Sigmoid colon (tissue), 7 donors: ENCODE measurements around the gene RAB11FIP3. TPM values are rescaled to one million over a fixed set of nuclear protein-coding genes. Genes with fewer than 3 reads are reported as not detected.

ENCODE experiments used
- DNase-seq: peaks from one replicate; pipeline ENCODE4 v3.0.0-alpha.2; 2019
- H3K27ac ChIP-seq, 4 donors: fragments of 200-600 bp; sonication (generic); one replicate each; pipeline ENCODE4 v1.5.1; 2016 to 2019; ENCODE audit warnings: mild to moderate bottlenecking in 1 of 4
- H3K27me3 ChIP-seq, 3 donors: fragments of 200-600 bp; sonication (generic); one replicate each; pipeline ENCODE4 v1.5.1; 2019; ENCODE audit warnings: mild to moderate bottlenecking in 1 of 3
- H3K36me3 ChIP-seq, 4 donors: fragments of 200-600 bp; sonication (generic); one replicate each; pipeline ENCODE4 v1.5.1; 2016 to 2019
- H3K4me1 ChIP-seq, 4 donors: fragments of 200-600 bp; sonication (generic); one replicate each; pipeline ENCODE4 v1.5.1; 2017 to 2019
- H3K4me3 ChIP-seq, 4 donors: fragments of 200-600 bp; sonication (generic); one replicate each; pipeline ENCODE4 v1.5.1; 2017 to 2019; ENCODE audit warnings: mild to moderate bottlenecking in 2 of 4, moderate library complexity in 1 of 4
- H3K9me3 ChIP-seq, 4 donors: fragments of 200-600 bp in 3 of 4; sonication (generic) in 3 of 4; one replicate each; pipeline versions ENCODE4 v1.5.1 to v1.6.1; 2013 to 2019
- CTCF ChIP-seq, 4 experiments: fragments of 450-650 bp in 3 of 4; fragments of 200-600 bp in 1 of 4; IDR thresholded peaks; one replicate each; pipeline ENCODE4 v1.5.1; 2016 to 2019; ENCODE audit warnings: antibody characterized with exemption in 4 of 4, mild to moderate bottlenecking in 3 of 4, moderate library complexity in 2 of 4
- EP300 ChIP-seq, 4 donors: sonication (generic); formaldehyde crosslinking; IDR thresholded peaks; one replicate each; pipeline ENCODE4 v1.6.1; 2017; ENCODE audit warnings: antibody characterized with exemption in 4 of 4
- POLR2A ChIP-seq, 2 donors: fragments of 450-650 bp; IDR thresholded peaks; one replicate each; pipeline ENCODE4 v1.6.1; 2016; ENCODE audit warnings: antibody characterized with exemption in 2 of 2, mild to moderate bottlenecking in 2 of 2, moderate library complexity in 2 of 2
- POLR2AphosphoS5 ChIP-seq, 4 donors: sonication (generic); formaldehyde crosslinking; IDR thresholded peaks; one replicate each; pipeline ENCODE4 v1.6.1; 2017; ENCODE audit warnings: antibody characterized with exemption in 4 of 4
- WGBS, 2 donors: extraction: QIAGEN DNeasy Blood & Tissue Kit; methylation state at CpG; one replicate each; pipeline ENCODE4 v1.1.7; 2013; 5-methylcytosine and 5-hydroxymethylcytosine counted together
- intact Hi-C: fragments of 100-400 bp; cut with DNase I; formaldehyde crosslinking; loops from one replicate; pipeline ENCODE4 v1.15.1; 2023
- polyA plus RNA-seq, 3 donors: library from polyadenylated mRNA; stranded (reverse); fragments of 200-250 nt; gene quantifications; one replicate each; pipeline ENCODE4 v1.2.3, GENCODE V29; 2013
- total RNA-seq, 4 donors: library from RNA; depleted of rRNA; stranded (reverse); fragments of >200 nt; gene quantifications; one replicate each; pipeline ENCODE4 v1.1.0, GENCODE V29; 2016
- donor health status: healthy with polysubstance abuse.
- donor health status: Bipolar disorder and iron deficiency.
- donor health status: healthy.

RAB11FIP3 gene
- total and polyA plus RNA-seq, 7 donors = 10.6 to 44.9 (median 21.4) TPM

- no peak overlapping the region for H3K4me3 ChIP-seq
- intact Hi-C loops = loop anchor here (5.0 kb wide), 2 partner anchors 138 to 142 kb away; partner anchors contain the start of gene PGAP6
- 73 to 88% methylated on average over 24 of the region's 24 CpGs for WGBS, 2 donors
Measured at GRCh38 chr16:524274-525040, 99.0 kb downstream of the RAB11FIP3 start.

DNA sequence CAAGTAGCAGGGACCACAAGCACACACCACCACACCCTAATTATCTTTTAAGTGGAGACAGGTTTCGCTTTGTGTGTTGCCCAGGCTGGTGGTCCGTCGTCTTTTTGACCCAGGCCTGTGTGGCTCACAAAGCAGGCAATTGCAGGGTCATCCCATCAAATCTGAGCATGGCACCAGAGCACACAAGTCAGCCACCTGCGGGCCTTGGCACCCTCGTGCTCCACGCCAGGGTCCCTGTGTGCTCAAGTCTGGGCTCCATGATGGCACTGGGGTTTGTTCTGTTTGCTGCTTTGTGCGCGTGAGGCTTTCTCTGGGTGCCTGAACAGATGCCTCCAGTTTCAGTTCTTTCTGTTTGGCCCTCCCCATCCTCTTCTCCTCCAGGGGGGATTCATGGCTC is 99.7 kb downstream of the RAB11FIP3 start:
- no peak for DNase-seq
- Histone ChIP-seq H3K9me3 (no peaks in the 10 kb centered on the region), H3K27ac (peak overlapping the region in 2 of 4 donors; percentile 94 to 96), H3K4me3 (no peak overlapping the region), H3K36me3 (peaks cover 7 to 11% (median 9%) of the 10 kb centered on the region in 4 donors), H3K27me3 (no peaks in the 10 kb centered on the region), H3K4me1 (peaks cover 0 to 50% (median 37%) of the 10 kb centered on the region in 4 donors)
- 93 to 95% methylated on average over 8 of the region's 8 CpGs for WGBS, 2 donors
- TF ChIP-seq POLR2A (IDR thresholded peaks at IDR 0.05) = no peak
- peak in 1 of 4 donors; percentile 2 for TF ChIP-seq POLR2AphosphoS5 (IDR thresholded peaks at IDR 0.05)
- TF ChIP-seq CTCF (IDR thresholded peaks at IDR 0.05) = no peak
- no peak for TF ChIP-seq EP300 (IDR thresholded peaks at IDR 0.05)
- intact Hi-C loops = loop anchor here (5.0 kb wide), 2 partner anchors 137 to 143 kb away; partner anchors contain the start of gene PGAP6

More at GRCh38 chr16:524274-525040, 99.0 kb downstream of the RAB11FIP3 start:
- TF ChIP-seq CTCF (IDR thresholded peaks at IDR 0.05) (no peak), POLR2AphosphoS5 (IDR thresholded peaks at IDR 0.05) (no peak), EP300 (IDR thresholded peaks at IDR 0.05) (no peak), POLR2A (IDR thresholded peaks at IDR 0.05) (no peak)
- H3K9me3 ChIP-seq = no peaks in the 10 kb centered on the region
- no peak for DNase-seq
- no peaks in the 10 kb centered on the region for H3K27me3 ChIP-seq
- peaks cover 8 to 17% (median 14%) of the 10 kb centered on the region in 4 donors for H3K36me3 ChIP-seq
- peaks cover 0 to 44% (median 30%) of the 10 kb centered on the region in 4 donors for H3K4me1 ChIP-seq
- no peak overlapping the region for H3K27ac ChIP-seq

GRCh38 chr16:525520-526180 is 100.2 kb downstream of the RAB11FIP3 start:
- Histone ChIP-seq H3K36me3 (peaks cover 2 to 5% (median 5%) of the 10 kb centered on the region in 4 donors), H3K27me3 (no peaks in the 10 kb centered on the region), H3K9me3 (no peaks in the 10 kb centered on the region), H3K4me3 (peak overlapping the region in 3 of 4 donors; percentile 59 to 65 (median 64)), H3K27ac (peak overlapping the region; percentile 86 to 96 (median 94)), H3K4me1 (peaks cover 0 to 55% (median 41%) of the 10 kb centered on the region in 4 donors)
- TF ChIP-seq EP300 (IDR thresholded peaks at IDR 0.05) (no peak), POLR2A (IDR thresholded peaks at IDR 0.05) (no peak), POLR2AphosphoS5 (IDR thresholded peaks at IDR 0.05) (no peak), CTCF (IDR thresholded peaks at IDR 0.05) (no peak)
- intact Hi-C loops = loop anchor here (2.0 to 5.0 kb wide), 3 partner anchors 101 to 143 kb away; partner anchors contain the start of genes PGAP6 and RAB11FIP3
- no peak for DNase-seq
- WGBS, 2 donors = 66 to 70% methylated on average over 13 of the region's 13 CpGs

DNA sequence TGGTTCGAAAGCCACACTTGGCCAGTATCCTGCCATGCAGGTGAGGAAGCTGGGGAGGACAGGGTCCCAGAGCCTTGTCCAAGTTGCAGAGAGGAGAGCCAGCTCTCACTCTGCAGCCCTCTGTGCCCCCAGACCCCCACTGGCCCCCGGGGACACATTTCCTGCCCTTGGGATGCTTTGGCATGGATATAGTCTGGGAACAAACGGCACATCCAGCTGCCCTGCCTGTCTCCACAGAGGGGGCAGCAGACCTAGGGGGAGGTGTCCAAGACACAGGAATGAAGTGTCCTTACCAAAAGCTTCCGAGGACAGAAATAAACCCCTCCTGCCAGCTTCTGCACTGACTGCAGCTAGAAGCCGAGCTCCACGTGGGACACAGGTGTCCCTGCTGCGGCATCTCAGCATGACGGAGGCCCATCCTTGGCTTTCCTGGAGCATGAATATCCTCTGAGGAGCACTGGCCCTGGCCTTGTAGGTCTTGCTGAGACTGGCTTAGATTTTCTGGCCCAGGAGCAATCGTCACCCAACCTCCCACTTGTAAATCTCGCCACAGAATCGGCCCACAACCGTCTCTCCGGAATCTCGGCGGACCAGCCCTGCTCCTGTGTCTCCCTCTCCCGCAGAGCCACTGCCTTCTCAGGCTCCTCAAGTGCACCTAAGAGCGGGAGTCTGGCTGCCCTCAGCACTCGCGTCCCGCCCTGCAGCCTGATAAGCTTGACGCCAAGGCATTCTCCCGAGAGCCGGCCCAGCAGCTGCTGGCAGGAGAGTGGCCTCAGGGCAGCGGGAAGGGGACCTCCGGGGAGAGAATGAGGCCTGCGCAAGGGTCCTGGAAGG is 100.9 kb downstream of the RAB11FIP3 start:
- peaks cover 0 to 55% (median 41%) of the 10 kb centered on the region in 4 donors for H3K4me1 ChIP-seq
- intact Hi-C loops = loop anchor here (2.0 to 5.0 kb wide), 3 partner anchors 102 to 144 kb away; partner anchors contain the start of genes PGAP6 and RAB11FIP3
- peak; percentile 77 for DNase-seq
- no peaks in the 10 kb centered on the region for H3K36me3 ChIP-seq
- TF ChIP-seq POLR2AphosphoS5 (IDR thresholded peaks at IDR 0.05) (no peak), CTCF (IDR thresholded peaks at IDR 0.05) (no peak)
- H3K4me3 ChIP-seq = peak overlapping the region; percentile 49 to 65 (median 62)
- H3K27ac ChIP-seq = peak overlapping the region; percentile 86 to 96 (median 94)
- 5 to 11% methylated on average over 26 of the region's 26 CpGs for WGBS, 2 donors
- no peaks in the 10 kb centered on the region for H3K27me3 ChIP-seq
- no peaks in the 10 kb centered on the region for H3K9me3 ChIP-seq
